Endothelial cell of umbilical vein (primary cell): ENCODE data around the gene DAND5. TPM values are rescaled to one million over a fixed set of nuclear protein-coding genes. Genes with fewer than 3 reads are reported as not detected.

Experiments used
- microRNA-seq: library from miRNA; unstranded; fragments of <30 nt; microRNA quantifications from one replicate; pipeline ENCODE4 v1.2.0, GENCODE V29; 2021; ENCODE audit warnings: borderline number of aligned reads, borderline replicate concordance
- polyA plus RNA-seq, 4 experiments: library from polyadenylated mRNA; depleted of rRNA in 3 of 4; stranded (reverse) in 3 of 4; unstranded in 1 of 4; fragments of >200 nt; gene quantifications; 2 replicates each; pipeline versions ENCODE4 v1.2.1 to v1.2.3, GENCODE V29; 2011 to 2012; ENCODE audit warnings: missing spikeins in 1 of 4
- small RNA-seq: library from RNA; depleted of rRNA; stranded (forward); fragments of <200 nt; gene quantifications from one replicate; pipeline ENCODE3, GENCODE V24; 2012; ENCODE audit warnings: low replicate concordance, low read depth; ENCODE audit not compliant: insufficient read depth, insufficient read length
- total RNA-seq: library from RNA; stranded (reverse); gene quantifications from 2 replicates; pipeline ENCODE4 v1.2.3, GENCODE V29; 2021

Gene DAND5
- total and polyA plus RNA-seq, 2 donors (not counting 3 experiments of a cell fraction or from before 2014, with no cell fraction given), result 0.06 to 0.20 TPM

Small RNA genes lying within 50 kb of the gene (microRNA-seq; reads per million reads assigned to microRNA genes)
- not detected for gene MIR5695
- 2.3 reads per million for gene MIR6515

Small RNA genes lying within 50 kb of the gene (small RNA-seq; reads per million reads assigned to genes)
- gene MIR5695 (not detected), gene MIR6515 (not detected)

Other genes with a start within 250 kb of the DAND5 start
- 84.6 and 94.5 TPM in 2 replicates for gene TNPO2, start 245.6 kb upstream of the DAND5 start, total RNA-seq
- gene TNPO2, start 245.6 kb upstream of the DAND5 start, polyA plus RNA-seq, result 98.8 and 104 TPM in 2 replicates
- gene TRIR, start 234.9 kb upstream of the DAND5 start, total RNA-seq, result 208 and 213 TPM in 2 replicates
- gene TRIR, start 234.9 kb upstream of the DAND5 start, polyA plus RNA-seq, result 240 and 263 TPM in 2 replicates
- 74.8 and 77.0 TPM in 2 replicates for gene GET3, start 232.1 kb upstream of the DAND5 start, total RNA-seq
- gene GET3, start 232.1 kb upstream of the DAND5 start, polyA plus RNA-seq, result 197 and 217 TPM in 2 replicates
- not detected in 2 replicates for gene BEST2, start 217.8 kb upstream of the DAND5 start, total RNA-seq
- not detected in 2 replicates for gene BEST2, start 217.8 kb upstream of the DAND5 start, polyA plus RNA-seq
- gene HOOK2, start 194.0 kb upstream of the DAND5 start, total RNA-seq, result 17.3 and 20.0 TPM in 2 replicates
- 7.6 and 8.0 TPM in 2 replicates for gene HOOK2, start 194.0 kb upstream of the DAND5 start, polyA plus RNA-seq
- gene JUNB, start 178.1 kb upstream of the DAND5 start, total RNA-seq, result 22.8 and 31.6 TPM in 2 replicates
- gene JUNB, start 178.1 kb upstream of the DAND5 start, polyA plus RNA-seq, result 72.9 and 74.4 TPM in 2 replicates
- 247 and 255 TPM in 2 replicates for gene PRDX2, start 167.8 kb upstream of the DAND5 start, total RNA-seq
- gene PRDX2, start 167.8 kb upstream of the DAND5 start, polyA plus RNA-seq, result 490 and 492 TPM in 2 replicates
- gene THSD8, start 167.5 kb upstream of the DAND5 start, total RNA-seq, result 13.2 and 15.9 TPM in 2 replicates
- gene THSD8, start 167.5 kb upstream of the DAND5 start, polyA plus RNA-seq, result 2.6 TPM in 1 of 2 replicates, not detected in the other
- gene RNASEH2A, start 163.0 kb upstream of the DAND5 start, total RNA-seq, result 25.6 and 28.5 TPM in 2 replicates
- gene RNASEH2A, start 163.0 kb upstream of the DAND5 start, polyA plus RNA-seq, result 36.7 and 45.4 TPM in 2 replicates
- not detected in 2 replicates for gene RTBDN, start 135.0 kb upstream of the DAND5 start, total RNA-seq
- not detected in 2 replicates for gene RTBDN, start 135.0 kb upstream of the DAND5 start, polyA plus RNA-seq
- 0.13 and 0.69 TPM in 2 replicates for gene MAST1, start 131.1 kb upstream of the DAND5 start, total RNA-seq
- 0.16 and 0.46 TPM in 2 replicates for gene MAST1, start 131.1 kb upstream of the DAND5 start, polyA plus RNA-seq
- gene DNASE2, start 88.1 kb upstream of the DAND5 start, total RNA-seq, result 31.3 and 34.8 TPM in 2 replicates
- gene DNASE2, start 88.1 kb upstream of the DAND5 start, polyA plus RNA-seq, result 51.9 and 60.6 TPM in 2 replicates
- gene KLF1, start 82.4 kb upstream of the DAND5 start, total RNA-seq, result not detected in 2 replicates
- not detected in 2 replicates for gene KLF1, start 82.4 kb upstream of the DAND5 start, polyA plus RNA-seq
- gene GCDH, start 78.4 kb upstream of the DAND5 start, total RNA-seq, result 27.1 and 27.3 TPM in 2 replicates
- 35.8 and 39.8 TPM in 2 replicates for gene GCDH, start 78.4 kb upstream of the DAND5 start, polyA plus RNA-seq
- gene SYCE2, start 50.3 kb upstream of the DAND5 start, total RNA-seq, result 0.27 TPM in 1 of 2 replicates, not detected in the other
- 0.16 and 0.25 TPM in 2 replicates for gene SYCE2, start 50.3 kb upstream of the DAND5 start, polyA plus RNA-seq
- 71.4 and 77.4 TPM in 2 replicates for gene FARSA, start 35.9 kb upstream of the DAND5 start, total RNA-seq
- 51.8 and 55.3 TPM in 2 replicates for gene FARSA, start 35.9 kb upstream of the DAND5 start, polyA plus RNA-seq
- gene CALR, start 31.0 kb upstream of the DAND5 start, total RNA-seq, result 1,614 and 1,636 TPM in 2 replicates
- 1,135 and 1,206 TPM in 2 replicates for gene CALR, start 31.0 kb upstream of the DAND5 start, polyA plus RNA-seq
- gene RAD23A, start 23.7 kb upstream of the DAND5 start, total RNA-seq, result 96.7 and 102 TPM in 2 replicates
- 66.9 and 71.2 TPM in 2 replicates for gene RAD23A, start 23.7 kb upstream of the DAND5 start, polyA plus RNA-seq
- gene GADD45GIP1, start 12.4 kb upstream of the DAND5 start, total RNA-seq, result 32.8 and 36.5 TPM in 2 replicates
- 38.3 and 46.3 TPM in 2 replicates for gene GADD45GIP1, start 12.4 kb upstream of the DAND5 start, polyA plus RNA-seq
- 18.7 and 37.7 TPM in 2 replicates for gene NFIX, start 25.9 kb downstream of the DAND5 start, total RNA-seq
- gene NFIX, start 25.9 kb downstream of the DAND5 start, polyA plus RNA-seq, result 8.7 and 9.8 TPM in 2 replicates
- gene LYL1, start 133.3 kb downstream of the DAND5 start, total RNA-seq, result 74.4 and 91.5 TPM in 2 replicates
- gene LYL1, start 133.3 kb downstream of the DAND5 start, polyA plus RNA-seq, result 87.3 and 141 TPM in 2 replicates
- 42.2 and 53.0 TPM in 2 replicates for gene TRMT1, start 147.2 kb downstream of the DAND5 start, total RNA-seq
- gene TRMT1, start 147.2 kb downstream of the DAND5 start, polyA plus RNA-seq, result 46.3 and 60.5 TPM in 2 replicates
- 95.4 and 97.6 TPM in 2 replicates for gene NACC1, start 148.7 kb downstream of the DAND5 start, total RNA-seq
- gene NACC1, start 148.7 kb downstream of the DAND5 start, polyA plus RNA-seq, result 120 and 198 TPM in 2 replicates
- gene STX10, start 180.8 kb downstream of the DAND5 start, total RNA-seq, result 63.1 and 67.9 TPM in 2 replicates
- 89.6 and 91.6 TPM in 2 replicates for gene STX10, start 180.8 kb downstream of the DAND5 start, polyA plus RNA-seq
- 81.6 and 97.0 TPM in 2 replicates for gene IER2, start 180.8 kb downstream of the DAND5 start, total RNA-seq
- 55.2 and 60.6 TPM in 2 replicates for gene IER2, start 180.8 kb downstream of the DAND5 start, polyA plus RNA-seq